Uterus (tissue), 2 donors: ENCODE results near the gene IKZF4.
"Not testable (repeated sequence)": the region's sequence is repeated elsewhere in the genome, so short reads cannot be mapped to it uniquely, and the experiment has no call there.

Source experiments
- POLR2A ChIP-seq, 2 donors: fragments of 450-650 bp; IDR thresholded peaks; one replicate each; pipeline ENCODE4 v1.6.1; 2016; ENCODE audit warnings: antibody characterized with exemption in 2 of 2, mild to moderate bottlenecking in 1 of 2, moderate library complexity in 1 of 2
- TF ChIP-seq, protein P1 (sequence below), 4 experiments: fragments of 200-600 bp in 2 of 4; fragments of 450-650 bp in 2 of 4; sonication (generic) in 2 of 4; IDR thresholded peaks; one replicate each; pipeline ENCODE4 v1.5.1; 2016 to 2019; ENCODE audit warnings: antibody characterized with exemption in 4 of 4, mild to moderate bottlenecking in 2 of 4, moderate library complexity in 1 of 4

DNA sequence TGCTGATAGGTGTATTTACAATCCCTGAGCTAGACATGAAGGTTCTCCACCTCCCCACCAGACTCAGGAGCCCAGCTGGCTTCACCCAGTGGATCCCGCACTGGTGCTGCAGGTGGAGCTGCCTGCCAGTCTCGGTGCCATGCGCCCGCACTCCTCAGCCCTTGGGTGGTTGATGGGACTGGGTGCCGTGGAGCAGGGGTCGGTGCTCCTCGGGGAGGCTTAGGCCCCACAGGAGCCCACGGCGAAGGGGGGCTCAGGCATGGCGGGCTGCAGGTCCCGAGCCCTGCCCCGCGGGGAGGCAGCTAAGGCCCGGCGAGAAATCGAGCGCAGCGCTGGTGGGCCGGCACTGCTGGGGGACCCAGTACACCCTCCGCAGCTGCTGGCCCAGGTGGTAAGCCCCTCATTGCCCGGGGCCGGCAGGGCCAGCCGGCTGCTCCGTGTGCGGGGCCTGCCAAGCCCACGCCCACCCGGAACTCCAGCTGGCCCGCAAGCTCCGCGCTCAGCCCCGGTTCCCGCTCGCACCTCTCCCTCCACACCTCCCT, 20.8 kb upstream of the IKZF4 start:
- TF ChIP-seq, protein P1, sequence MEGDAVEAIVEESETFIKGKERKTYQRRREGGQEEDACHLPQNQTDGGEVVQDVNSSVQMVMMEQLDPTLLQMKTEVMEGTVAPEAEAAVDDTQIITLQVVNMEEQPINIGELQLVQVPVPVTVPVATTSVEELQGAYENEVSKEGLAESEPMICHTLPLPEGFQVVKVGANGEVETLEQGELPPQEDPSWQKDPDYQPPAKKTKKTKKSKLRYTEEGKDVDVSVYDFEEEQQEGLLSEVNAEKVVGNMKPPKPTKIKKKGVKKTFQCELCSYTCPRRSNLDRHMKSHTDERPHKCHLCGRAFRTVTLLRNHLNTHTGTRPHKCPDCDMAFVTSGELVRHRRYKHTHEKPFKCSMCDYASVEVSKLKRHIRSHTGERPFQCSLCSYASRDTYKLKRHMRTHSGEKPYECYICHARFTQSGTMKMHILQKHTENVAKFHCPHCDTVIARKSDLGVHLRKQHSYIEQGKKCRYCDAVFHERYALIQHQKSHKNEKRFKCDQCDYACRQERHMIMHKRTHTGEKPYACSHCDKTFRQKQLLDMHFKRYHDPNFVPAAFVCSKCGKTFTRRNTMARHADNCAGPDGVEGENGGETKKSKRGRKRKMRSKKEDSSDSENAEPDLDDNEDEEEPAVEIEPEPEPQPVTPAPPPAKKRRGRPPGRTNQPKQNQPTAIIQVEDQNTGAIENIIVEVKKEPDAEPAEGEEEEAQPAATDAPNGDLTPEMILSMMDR (IDR thresholded peaks at IDR 0.05), result not testable (repeated sequence)
- TF ChIP-seq POLR2A (IDR thresholded peaks at IDR 0.05), result not testable (repeated sequence)
